Effector memory CD4-positive, alpha-beta T cell (primary cell): Measurements from ENCODE around the gene COX6A1.
A peak's percentile ranks its signal among the peaks of the same experiment; 100 is the strongest.

ENCODE experiments used
- DNase-seq, 3 donors: peaks; one replicate each; pipeline ENCODE4 v3.0.0-alpha.2; 2020
- H3K27ac ChIP-seq: 2 replicates; pipeline ENCODE4 v1.7.0; 2013; ENCODE audit warnings: mild to moderate bottlenecking, low read length, moderate library complexity; ENCODE audit not compliant: insufficient read depth, poor library complexity, severe bottlenecking
- H3K27me3 ChIP-seq: replicated peaks from 2 replicates; pipeline ENCODE4 v1.7.0; 2013; ENCODE audit warnings: mild to moderate bottlenecking, low read length; ENCODE audit not compliant: insufficient read depth, control insufficient read depth, poor library complexity, severe bottlenecking
- H3K36me3 ChIP-seq: 2 replicates; pipeline ENCODE4 v1.7.0; 2013; ENCODE audit warnings: mild to moderate bottlenecking, low read length, moderate library complexity; ENCODE audit not compliant: control insufficient read depth, insufficient read depth
- H3K4me1 ChIP-seq: 2 replicates; pipeline ENCODE4 v1.7.0; 2013; ENCODE audit warnings: low read length, mild to moderate bottlenecking; ENCODE audit not compliant: control insufficient read depth, insufficient read depth, poor library complexity, severe bottlenecking
- H3K4me3 ChIP-seq: 2 replicates; pipeline ENCODE4 v1.7.0; 2013; ENCODE audit warnings: low read length, low read depth, mild to moderate bottlenecking; ENCODE audit not compliant: insufficient read depth, poor library complexity, severe bottlenecking
- H3K9me3 ChIP-seq: 2 replicates; pipeline ENCODE4 v1.7.0; 2013; ENCODE audit warnings: mild to moderate bottlenecking, low read length, moderate library complexity; ENCODE audit not compliant: control insufficient read depth
- total RNA-seq, 3 donors: gene quantifications; one replicate each; lab custom pipeline; 2026; lab: John Stamatoyannopoulos, UW

The COX6A1 gene
- 14.4 to 22.3 (median 17.2) reads per million in 3 donors for total RNA-seq

DNA sequence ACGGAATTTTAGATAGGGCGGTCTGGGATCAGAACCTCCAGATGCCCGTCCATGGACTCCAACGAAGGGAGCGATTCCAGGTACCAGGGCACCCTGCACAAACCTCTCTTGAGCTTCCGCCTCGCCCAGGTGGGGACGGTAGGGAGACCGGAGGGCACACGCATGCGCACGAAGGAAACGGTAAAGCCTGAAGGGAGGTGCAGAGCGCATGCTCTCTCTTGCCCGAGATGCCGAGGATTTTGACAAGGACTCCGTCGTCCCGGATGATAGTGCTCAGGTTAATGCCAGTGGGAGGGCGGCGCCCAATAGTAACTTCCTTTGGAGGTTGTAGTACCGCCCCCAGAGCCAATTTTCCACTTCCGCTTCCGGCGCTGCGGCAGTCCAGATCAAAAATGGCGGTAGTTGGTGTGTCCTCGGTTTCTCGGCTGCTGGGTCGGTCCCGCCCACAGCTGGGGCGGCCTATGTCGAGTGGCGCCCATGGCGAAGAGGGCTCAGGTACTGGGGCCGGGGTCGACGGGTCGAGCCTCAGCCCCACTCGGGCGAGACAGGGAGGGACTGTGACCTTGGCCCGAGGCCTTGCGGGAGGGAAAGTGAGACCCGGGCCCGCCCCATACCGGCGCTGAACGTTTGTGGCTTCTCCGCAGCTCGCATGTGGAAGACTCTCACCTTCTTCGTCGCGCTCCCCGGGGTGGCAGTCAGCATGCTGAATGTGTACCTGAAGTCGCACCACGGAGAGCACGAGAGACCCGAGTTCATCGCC is at the start of gene COX6A1:
COX6A1 (plus strand) TSS at position 379 of the 760 bp plus-strand sequence; CDS start at position 393, 14 bp downstream.
- peak; percentile 96 to 98 (median 96) for DNase-seq
- peaks cover 11% of the 10 kb centered on the region for H3K36me3 ChIP-seq
- H3K27ac ChIP-seq: peak within 1 kb of the TSS; percentile 81
- H3K27me3 ChIP-seq: peaks cover 2% of the 10 kb centered on the region
- peak within 1 kb of the TSS; percentile 85 for H3K4me3 ChIP-seq
- H3K9me3 ChIP-seq: no peaks in the 10 kb centered on the region
- H3K4me1 ChIP-seq: peaks cover 19% of the 10 kb centered on the region

GRCh38 chr12:120388691-120389481 is 49.0 kb upstream of the COX6A1 start:
- Histone ChIP-seq H3K36me3 (no peaks in the 10 kb centered on the region), H3K27me3 (peaks cover 3% of the 10 kb centered on the region), H3K4me1 (peaks cover 4% of the 10 kb centered on the region), H3K9me3 (no peaks in the 10 kb centered on the region), H3K27ac (no peak overlapping the region), H3K4me3 (no peak overlapping the region)
- DNase-seq: no peak

DNA sequence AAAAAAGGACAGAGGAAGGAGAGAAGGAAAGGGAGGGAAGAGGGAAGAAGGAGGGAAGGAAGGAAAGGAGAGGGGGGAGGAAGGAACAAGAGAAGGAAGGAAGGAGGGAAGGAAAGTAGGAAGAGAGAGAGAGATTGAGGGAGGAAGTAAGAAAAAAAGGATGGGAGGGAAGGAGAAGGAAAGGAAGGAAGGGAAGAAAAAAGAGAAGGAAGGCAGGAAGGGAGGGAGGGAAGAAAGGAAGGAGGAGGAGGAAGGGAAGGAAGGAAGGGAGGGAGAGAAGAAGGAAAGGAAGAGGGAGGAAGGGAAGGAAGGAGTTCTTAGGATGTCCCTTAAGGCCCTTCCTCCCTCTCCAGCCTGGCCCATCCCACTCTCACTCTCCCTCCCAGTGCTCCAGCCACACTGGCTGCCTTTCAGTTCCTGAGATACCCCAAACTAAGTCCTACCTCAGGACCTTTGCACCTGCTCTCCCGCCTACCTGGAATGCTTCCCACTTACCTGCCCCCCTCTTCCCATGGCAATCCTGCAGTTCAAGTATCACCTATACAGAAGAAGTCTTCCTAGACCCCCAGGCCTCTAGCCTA is 47.3 kb upstream of the COX6A1 start:
- Histone ChIP-seq H3K36me3 (no peaks in the 10 kb centered on the region), H3K9me3 (no peaks in the 10 kb centered on the region), H3K4me3 (no peak overlapping the region), H3K27ac (no peak overlapping the region), H3K27me3 (peaks cover 3% of the 10 kb centered on the region), H3K4me1 (peaks cover 4% of the 10 kb centered on the region)
- no peak for DNase-seq

- H3K27me3 ChIP-seq: no peaks in the 10 kb centered on the region
- no peaks in the 10 kb centered on the region for H3K36me3 ChIP-seq
- no peak overlapping the region for H3K4me3 ChIP-seq
- no peaks in the 10 kb centered on the region for H3K4me1 ChIP-seq
- H3K9me3 ChIP-seq: no peaks in the 10 kb centered on the region
- DNase-seq: no peak
- no peak overlapping the region for H3K27ac ChIP-seq
These were observed 43.2 kb upstream of the COX6A1 start for GRCh38 chr12:120394483-120395367.

DNA sequence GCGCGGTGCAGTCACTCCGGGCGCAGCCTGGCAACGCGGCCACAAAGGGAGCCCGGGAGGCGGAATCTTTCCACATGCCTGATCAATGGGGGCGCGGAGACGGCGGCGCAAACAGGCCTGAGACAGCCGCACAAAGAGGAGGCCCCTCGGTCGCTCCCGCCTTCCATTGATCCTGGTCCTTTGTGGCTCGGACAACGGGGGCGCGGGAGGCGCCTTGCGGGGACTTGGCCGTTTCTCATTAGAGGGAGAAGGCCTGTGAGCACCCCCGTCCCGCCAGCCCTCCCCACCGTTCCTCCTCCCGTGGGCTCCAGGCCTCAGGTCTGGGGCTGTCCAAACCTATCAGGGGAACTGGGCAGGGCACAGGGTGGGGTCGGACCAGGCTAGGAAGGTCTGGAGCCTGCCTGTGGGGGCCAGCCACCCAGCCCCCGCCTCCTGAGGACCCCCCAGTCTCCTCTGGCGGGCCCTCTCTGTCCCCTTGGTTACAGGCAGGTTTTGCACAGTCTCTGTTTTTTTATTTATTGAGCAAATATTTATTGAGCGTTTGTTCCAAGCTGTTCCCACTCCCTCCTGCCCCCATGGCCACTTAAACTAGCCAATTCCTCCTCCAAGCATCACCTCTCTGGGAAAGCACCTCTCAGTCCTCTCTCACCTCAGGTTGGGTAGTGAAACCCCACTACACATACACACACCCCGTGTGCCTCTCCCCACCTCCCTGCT is 39.9 kb upstream of the COX6A1 start:
- Histone ChIP-seq H3K27ac (no peak overlapping the region), H3K4me3 (no peak overlapping the region), H3K4me1 (no peaks in the 10 kb centered on the region), H3K27me3 (peaks cover 6% of the 10 kb centered on the region), H3K9me3 (no peaks in the 10 kb centered on the region), H3K36me3 (no peaks in the 10 kb centered on the region)
- DNase-seq: no peak

DNA sequence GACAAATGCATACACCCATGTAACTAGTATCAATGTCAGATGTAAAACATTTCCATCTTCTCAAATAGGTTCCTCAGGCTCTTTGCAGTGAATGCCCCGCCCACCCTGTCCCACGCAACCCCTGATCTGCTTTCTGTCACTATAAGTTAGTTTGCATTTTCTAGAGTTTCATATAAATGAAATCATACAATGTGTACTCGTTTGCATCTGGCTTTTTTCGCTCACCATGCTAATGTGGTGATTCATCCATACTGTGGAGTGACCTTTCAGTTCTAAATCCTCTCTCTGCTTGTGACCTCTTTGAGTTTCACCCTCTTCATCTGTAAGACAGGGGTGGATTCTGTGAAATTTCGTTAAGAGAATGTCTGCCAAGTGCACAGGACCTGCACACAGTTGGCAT is 38.4 kb upstream of the COX6A1 start:
- H3K9me3 ChIP-seq: no peaks in the 10 kb centered on the region
- no peak overlapping the region for H3K4me3 ChIP-seq
- H3K27ac ChIP-seq: no peak overlapping the region
- peaks cover 6% of the 10 kb centered on the region for H3K27me3 ChIP-seq
- no peak for DNase-seq
- H3K4me1 ChIP-seq: no peaks in the 10 kb centered on the region
- H3K36me3 ChIP-seq: no peaks in the 10 kb centered on the region

DNA sequence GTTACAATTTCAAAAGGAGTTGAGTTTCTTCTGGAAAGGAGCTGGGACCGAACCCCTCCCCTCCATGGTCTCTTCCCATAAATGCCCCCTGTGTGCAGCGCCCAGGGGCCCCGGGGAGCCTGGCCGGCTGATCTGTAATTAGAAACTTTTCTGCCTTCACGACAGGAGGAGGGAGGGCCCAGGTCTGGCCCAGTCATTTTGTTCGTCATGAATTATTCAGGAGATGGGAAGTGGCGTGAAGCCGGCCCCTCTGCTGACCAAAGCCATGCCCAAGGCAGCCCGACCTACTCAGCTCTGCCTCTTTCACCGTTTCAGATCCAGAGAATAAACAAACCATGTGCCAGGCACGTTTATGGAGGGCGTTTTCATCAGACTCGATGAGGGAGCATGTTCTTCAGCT is 35.7 kb upstream of the COX6A1 start:
- Histone ChIP-seq H3K36me3 (no peaks in the 10 kb centered on the region), H3K4me1 (no peaks in the 10 kb centered on the region), H3K4me3 (no peak overlapping the region), H3K9me3 (no peaks in the 10 kb centered on the region), H3K27ac (no peak overlapping the region), H3K27me3 (peaks cover 6% of the 10 kb centered on the region)
- DNase-seq: no peak

GRCh38 chr12:120403869-120404268 is 34.0 kb upstream of the COX6A1 start:
- H3K36me3 ChIP-seq: no peaks in the 10 kb centered on the region
- H3K27me3 ChIP-seq: peaks cover 6% of the 10 kb centered on the region
- H3K4me1 ChIP-seq: no peaks in the 10 kb centered on the region

GRCh38 chr12:120404271-120404670 is 33.6 kb upstream of the COX6A1 start:
- DNase-seq: no peak
- H3K27ac ChIP-seq: no peak overlapping the region
- no peaks in the 10 kb centered on the region for H3K4me1 ChIP-seq
- H3K4me3 ChIP-seq: no peak overlapping the region
- peaks cover 6% of the 10 kb centered on the region for H3K27me3 ChIP-seq
- no peaks in the 10 kb centered on the region for H3K9me3 ChIP-seq
- H3K36me3 ChIP-seq: no peaks in the 10 kb centered on the region

More at GRCh38 chr12:120403869-120404268, 34.0 kb upstream of the COX6A1 start:
- DNase-seq: no peak
- no peak overlapping the region for H3K27ac ChIP-seq
- no peaks in the 10 kb centered on the region for H3K9me3 ChIP-seq
- H3K4me3 ChIP-seq: no peak overlapping the region
